Stimulated activated CD4-positive, alpha-beta T cell treated with anti-CD3 and anti-CD28 coated beads, Interleukin-1b, Interleukin-23, amount 100 ng/mL, for 4 hours (primary cell): ENCODE results near the gene ELAVL3.
"Not testable (repeated sequence)": the region's sequence is repeated elsewhere in the genome, so short reads cannot be mapped to it uniquely, and the experiment has no call there.

Experiments used
- DNase-seq, 2 donors: peaks; one replicate each; pipeline ENCODE4 v3.0.0-alpha.2; 2020; ENCODE audit warnings: low read depth in 2 of 2

The ELAVL3 gene

GRCh38 chr19:11435833-11436313 lies 45.0 kb downstream of the ELAVL3 start:
- peak in 1 of 2 donors; percentile 14 for DNase-seq

DNA sequence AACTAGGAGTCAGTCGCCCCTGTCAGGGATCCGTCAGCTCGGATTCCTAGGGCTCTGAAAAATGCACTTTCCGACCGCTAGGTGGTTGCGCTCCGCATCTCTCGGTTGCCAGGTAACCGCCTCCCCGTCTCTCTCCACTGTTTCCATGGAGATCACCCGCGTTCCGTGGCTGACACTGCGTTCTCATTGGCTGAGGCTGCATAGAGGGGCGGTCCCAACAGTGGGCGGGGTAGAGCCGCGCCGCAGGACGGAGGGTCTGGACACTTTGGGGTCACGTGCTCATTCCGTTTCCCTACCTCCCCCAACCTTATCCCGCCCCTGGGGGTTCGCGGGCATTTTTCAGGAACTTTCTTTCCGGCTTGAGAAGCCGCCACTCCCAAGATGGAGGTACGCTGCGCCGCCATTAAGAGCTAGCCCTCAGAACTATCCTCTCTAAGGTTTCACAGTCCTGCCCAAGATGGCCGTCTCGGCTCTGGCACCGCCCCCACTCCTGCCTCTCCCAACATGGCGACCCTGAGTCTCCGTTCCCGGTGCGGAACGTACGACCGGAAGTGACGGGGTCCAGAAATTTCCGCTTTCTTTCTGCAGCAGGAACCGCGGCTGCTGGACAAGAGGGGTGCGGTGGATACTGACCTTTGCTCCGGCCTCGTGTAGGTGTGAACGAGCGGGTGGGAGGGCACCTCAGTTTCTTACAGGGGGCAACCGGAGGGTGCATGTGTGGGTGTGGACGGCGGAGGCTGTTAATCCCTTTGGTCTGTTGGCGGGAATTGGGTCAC lies 45.6 kb downstream of the ELAVL3 start, which contains the start of the genes ODAD3 and PRKCSH:
ODAD3 (minus strand) TSS at position 65 of the 776 bp plus-strand sequence. CDS start 105 bp downstream, outside the sequence.
PRKCSH (plus strand) TSS at position 579 of the 776 bp plus-strand sequence. CDS start 483 bp downstream, outside the sequence.
- peak; percentile 93 to 94 for DNase-seq

- no peak for DNase-seq
Measured at GRCh38 chr19:11434703-11435056, 46.2 kb downstream of the ELAVL3 start.

GRCh38 chr19:11433526-11433925 lies 47.3 kb downstream of the ELAVL3 start:
- not testable (repeated sequence) for DNase-seq

DNA sequence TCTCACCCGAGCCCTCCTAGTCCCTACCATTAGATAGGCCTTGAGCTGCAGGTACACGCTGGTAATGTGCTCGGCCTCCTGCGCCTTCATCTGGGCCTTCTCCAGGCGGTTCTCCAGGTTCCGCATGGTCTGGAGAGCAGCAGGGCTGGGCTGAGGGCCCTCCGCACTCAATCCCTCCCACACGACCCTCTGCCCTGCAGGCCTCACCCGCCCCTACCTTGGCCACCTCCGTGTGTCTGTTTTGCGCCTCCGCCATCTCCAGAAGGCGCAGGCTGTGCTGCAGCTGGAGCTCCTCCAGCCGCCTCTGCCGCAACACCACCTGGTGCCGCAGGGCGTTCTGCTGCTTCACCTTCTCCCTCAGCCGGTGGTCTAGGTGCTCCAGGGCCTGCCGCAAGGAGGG lies 54.2 kb downstream of the ELAVL3 start:
- no peak for DNase-seq

- DNase-seq, result no peak
Measured at GRCh38 chr19:11425719-11426457, 55.0 kb downstream of the ELAVL3 start.

DNA sequence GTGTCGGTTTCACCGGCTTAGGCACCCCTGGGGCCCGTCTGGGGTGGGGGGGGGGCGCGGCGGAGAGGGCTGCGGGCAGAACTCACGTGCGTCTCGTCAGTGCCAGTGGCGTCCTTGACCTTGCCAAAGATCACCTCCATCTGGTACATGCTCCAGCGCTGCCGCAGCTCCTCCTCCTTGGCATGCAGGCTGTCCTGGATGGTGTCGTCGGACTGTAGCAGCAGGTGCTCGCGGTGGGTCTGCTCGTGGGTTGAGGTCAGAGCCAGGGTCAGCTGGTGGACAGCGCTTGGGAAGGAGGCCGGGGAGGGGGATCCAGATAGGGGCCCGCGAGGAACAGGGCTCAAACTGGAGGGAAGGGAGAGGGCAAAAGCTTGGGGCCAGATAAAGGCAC lies 57.1 kb downstream of the ELAVL3 start:
- DNase-seq, result no peak

DNA sequence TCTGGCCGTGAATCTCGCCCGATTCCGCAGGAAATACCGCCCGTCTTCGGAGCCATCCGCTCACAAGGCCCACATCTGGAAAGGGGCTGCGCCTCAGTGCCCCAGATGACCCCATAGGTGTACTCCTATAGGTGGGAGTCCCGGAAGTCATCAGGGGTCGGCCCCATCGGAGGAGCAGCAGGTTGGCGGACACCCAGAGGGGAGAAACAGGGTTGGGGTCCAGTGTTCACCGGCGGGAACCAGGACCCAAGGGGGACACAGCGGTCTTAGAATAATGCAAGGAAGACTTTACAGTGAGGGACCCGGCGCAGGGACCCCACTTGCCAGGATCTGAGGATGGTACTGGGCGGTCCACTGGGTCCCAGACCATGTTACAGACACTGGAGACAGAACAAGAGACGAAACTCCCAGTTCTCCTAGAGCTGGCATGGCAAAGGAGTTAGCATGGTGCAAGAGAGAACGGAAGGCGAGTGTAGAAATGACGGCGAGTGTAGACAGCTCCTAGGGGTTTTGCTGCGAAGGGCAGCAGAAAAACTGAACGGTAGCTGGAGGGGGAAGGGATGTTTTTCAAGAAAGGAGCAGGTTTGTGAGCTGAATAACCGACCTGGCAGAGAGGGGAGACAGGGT lies 57.6 kb downstream of the ELAVL3 start:
- no peak for DNase-seq

- peak; percentile 32 to 56 for DNase-seq
Measured at GRCh38 chr19:11422163-11423065, 58.4 kb downstream of the ELAVL3 start.

DNA sequence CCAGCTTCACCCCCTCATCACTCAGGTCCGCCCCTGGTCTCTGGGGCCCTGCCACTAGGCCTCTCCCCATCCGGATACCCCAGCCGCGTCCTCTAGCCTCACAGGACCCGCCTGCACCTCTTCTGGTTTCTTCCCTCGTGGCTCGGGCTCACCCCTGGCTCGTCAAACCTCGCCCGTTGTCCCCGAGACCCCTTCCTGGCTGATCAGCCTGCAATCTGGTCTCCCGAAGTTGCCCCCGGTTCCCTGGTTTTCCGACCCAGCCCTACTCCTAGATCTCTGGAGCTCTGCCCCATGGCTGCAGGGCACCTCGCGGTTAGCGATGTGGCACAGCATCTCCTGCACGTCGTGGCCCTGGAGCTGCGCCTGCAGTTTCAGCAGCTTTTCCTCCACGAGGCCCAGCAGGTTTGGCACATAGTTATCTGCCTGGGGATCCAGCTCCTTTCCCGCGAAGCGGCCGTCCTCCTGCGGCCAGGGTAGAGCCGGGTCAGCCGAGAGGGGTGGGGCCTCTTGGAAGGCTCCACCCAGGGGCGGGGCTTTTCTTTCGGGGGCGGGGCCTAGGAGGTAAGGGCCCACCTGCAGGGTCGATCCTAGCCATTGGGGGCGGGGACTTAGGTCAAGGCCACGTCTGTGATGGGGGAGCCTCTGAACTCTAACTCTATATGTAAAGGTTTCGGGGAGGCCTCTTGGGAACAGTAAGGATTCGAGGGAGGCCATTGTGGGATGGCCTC lies 59.3 kb downstream of the ELAVL3 start:
- peak in 1 of 2 donors; percentile 39 for DNase-seq

- no peak for DNase-seq
Measured at GRCh38 chr19:11420429-11421370, 60.1 kb downstream of the ELAVL3 start.

GRCh38 chr19:11418549-11419506 lies 62.0 kb downstream of the ELAVL3 start, which contains the start of gene RGL3:
TSS of gene RGL3 (minus strand) at chr19:11419314. CDS start at chr19:11419278, 36 bp downstream.
- no peak for DNase-seq

- no peak for DNase-seq
Measured at GRCh38 chr19:11418094-11418548, 62.7 kb downstream of the ELAVL3 start.

DNA sequence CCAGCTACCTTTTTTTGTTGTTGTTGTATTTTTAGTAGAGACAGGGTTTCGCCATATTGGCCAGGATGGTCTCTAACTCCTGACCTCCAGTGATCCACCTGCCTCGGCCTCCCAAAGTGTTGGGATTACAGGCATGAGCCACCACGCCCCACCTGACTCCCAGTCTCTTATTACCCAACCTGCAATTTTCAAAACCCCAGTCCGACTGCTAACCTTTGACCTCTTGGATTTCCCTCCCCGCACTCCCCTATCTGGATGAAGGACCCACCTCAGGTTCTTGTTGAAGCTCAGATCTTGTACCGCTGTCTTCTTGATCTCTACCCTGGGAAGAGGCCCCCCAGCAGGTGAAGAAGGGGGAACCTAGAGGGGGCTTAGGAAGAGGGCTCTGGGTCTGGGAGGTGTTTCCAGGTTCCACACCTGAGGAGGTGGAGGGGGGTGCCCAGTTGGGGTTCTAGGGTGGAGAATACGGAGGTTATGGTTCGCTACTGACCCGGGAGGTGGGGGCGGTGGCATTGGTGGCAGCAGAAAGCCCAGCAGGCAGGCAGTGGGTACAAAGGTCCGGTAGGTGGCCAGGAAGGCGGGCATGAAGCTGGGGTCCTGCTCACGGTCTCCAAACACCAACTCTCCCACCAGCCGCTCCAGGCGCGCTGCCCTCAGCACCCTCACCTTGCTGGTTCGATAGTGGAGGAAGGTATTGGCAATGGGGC lies 64.3 kb downstream of the ELAVL3 start:
- DNase-seq, result no peak

- DNase-seq, result no peak
Measured at GRCh38 chr19:11414544-11414943, 66.3 kb downstream of the ELAVL3 start.

DNA sequence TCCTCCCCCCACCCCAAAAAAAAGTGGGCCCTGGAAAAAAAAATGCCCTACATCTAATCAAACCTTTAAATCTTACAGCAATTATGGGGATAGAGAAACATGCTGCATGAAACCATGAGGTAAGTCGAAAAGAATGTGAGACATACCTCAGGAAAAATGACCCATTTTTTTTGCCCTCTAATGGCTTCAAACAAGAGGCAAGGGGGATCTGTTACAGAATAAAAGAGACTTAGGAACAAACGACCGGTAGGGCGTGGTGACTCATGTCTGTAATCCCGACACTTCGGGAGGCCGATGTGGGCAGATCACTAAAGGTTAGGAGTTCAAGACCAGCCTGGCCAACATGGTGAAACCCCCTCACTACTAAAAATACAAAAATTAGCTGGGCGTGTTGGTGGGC lies 70.2 kb downstream of the ELAVL3 start:
- DNase-seq, result no peak

DNA sequence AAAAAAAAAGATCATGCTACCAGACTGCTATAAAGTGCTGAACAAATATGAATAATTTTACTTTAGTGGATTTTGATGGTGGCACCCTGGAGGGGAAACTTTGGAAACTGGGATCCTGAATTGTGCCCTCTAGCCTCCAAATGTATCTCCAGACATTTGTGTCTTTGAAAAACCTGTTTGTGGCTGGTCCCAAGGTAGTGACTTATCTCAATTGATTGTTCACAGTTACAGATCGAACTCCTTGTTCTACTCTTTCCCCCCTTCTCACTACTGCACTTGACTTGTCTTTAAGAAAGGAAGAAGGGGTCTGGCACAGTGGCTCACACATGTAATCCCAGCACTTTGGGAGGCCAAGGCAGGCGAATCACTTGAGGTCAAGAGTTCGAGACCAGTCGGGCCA lies 72.3 kb downstream of the ELAVL3 start:
- DNase-seq, result no peak
